Tibial nerve (tissue), 4 donors: ENCODE results near the gene QTRT2.

ENCODE experiments used
- EP300 ChIP-seq, 2 donors: sonication (generic); formaldehyde crosslinking; IDR thresholded peaks; one replicate each; pipeline ENCODE4 v1.6.1; 2017; ENCODE audit warnings: antibody characterized with exemption in 2 of 2, mild to moderate bottlenecking in 1 of 2
- POLR2A ChIP-seq, 2 donors: fragments of 450-650 bp; IDR thresholded peaks; one replicate each; pipeline ENCODE4 v1.6.1; 2017; ENCODE audit warnings: antibody characterized with exemption in 2 of 2, mild to moderate bottlenecking in 2 of 2, moderate library complexity in 2 of 2
- TF ChIP-seq, protein P1 (sequence below), 5 experiments: fragments of 200-600 bp in 3 of 5; fragments of 450-650 bp in 2 of 5; sonication (generic) in 3 of 5; IDR thresholded peaks; one replicate each; pipeline ENCODE4 v1.5.1; 2016 to 2019; ENCODE audit warnings: antibody characterized with exemption in 5 of 5, mild to moderate bottlenecking in 3 of 5, moderate library complexity in 2 of 5

DNA sequence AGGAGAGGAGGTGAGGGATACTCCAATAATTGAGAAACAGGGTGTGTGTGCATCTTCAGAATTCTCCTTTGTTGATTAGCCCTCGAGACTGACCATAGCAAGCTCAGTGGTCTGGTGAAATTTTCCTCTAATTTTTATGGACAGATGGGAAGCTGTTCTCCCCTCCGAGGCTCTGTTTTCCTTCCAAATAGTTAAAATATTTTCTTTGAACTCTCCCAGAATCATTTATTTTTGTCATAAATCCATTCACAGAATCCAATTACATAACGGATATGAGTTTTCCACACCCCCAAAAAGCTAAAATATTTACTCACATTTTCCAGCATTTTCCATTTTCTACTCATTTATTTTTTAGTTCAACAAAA lies 36.5 kb downstream of the QTRT2 start:
- TF ChIP-seq, protein P1, sequence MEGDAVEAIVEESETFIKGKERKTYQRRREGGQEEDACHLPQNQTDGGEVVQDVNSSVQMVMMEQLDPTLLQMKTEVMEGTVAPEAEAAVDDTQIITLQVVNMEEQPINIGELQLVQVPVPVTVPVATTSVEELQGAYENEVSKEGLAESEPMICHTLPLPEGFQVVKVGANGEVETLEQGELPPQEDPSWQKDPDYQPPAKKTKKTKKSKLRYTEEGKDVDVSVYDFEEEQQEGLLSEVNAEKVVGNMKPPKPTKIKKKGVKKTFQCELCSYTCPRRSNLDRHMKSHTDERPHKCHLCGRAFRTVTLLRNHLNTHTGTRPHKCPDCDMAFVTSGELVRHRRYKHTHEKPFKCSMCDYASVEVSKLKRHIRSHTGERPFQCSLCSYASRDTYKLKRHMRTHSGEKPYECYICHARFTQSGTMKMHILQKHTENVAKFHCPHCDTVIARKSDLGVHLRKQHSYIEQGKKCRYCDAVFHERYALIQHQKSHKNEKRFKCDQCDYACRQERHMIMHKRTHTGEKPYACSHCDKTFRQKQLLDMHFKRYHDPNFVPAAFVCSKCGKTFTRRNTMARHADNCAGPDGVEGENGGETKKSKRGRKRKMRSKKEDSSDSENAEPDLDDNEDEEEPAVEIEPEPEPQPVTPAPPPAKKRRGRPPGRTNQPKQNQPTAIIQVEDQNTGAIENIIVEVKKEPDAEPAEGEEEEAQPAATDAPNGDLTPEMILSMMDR (IDR thresholded peaks at IDR 0.05): no peak
- no peak for TF ChIP-seq POLR2A (IDR thresholded peaks at IDR 0.05)
- TF ChIP-seq EP300 (IDR thresholded peaks at IDR 0.05): no peak
